GM19468 (cell line): ENCODE measurements around the gene UNKL.

ENCODE experiments used
- ATAC-seq: cut with Tn5 transposase; IDR thresholded peaks from one replicate; pipeline ENCODE4 v1.9.1; 2021; ENCODE audit warnings: mild to moderate bottlenecking, moderate library complexity, moderate number of reproducible peaks; ENCODE audit not compliant: unreplicated experiment; ENCODE audit errors: extremely low read depth

UNKL gene

DNA sequence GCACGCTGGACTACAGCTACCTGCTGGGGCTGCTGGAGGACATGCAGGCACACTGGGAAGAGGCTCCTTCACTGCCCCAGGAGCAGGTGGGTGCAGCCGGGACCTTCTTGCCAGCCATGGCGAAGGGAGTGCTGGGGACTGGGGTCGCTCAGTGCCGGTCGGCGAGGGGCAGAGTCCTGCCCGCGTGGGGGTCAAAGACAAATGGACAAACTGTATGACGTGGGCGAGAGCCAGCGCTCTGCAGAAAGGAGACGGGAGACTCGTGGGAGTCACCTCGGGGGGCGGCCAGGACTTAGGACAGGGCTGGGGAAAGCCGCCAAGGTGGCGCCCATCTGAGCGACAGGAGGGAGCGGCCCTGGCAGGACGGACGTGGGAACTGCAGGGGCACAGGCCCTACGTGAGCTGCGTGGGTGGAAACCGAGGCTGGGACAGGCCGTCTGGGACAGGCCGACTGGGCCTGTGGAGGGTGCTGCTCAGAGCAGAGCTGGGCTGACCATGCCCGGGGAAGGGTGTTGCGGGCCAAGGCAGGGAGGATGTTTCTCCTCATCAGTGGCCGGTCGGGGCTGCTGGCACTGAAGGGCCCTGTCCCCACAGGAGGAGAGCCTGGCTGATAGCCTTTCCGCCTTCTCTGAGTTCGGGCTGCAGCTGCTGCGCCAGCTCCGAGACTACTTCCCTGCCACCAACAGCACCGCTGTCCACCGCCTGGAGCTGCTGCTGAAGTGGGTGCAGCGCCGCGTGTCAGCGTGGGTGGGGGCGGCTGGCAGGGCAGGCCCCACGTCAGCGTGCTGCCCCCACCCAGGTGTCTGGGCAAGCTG lies 70.9 kb downstream of the UNKL start:
- ATAC-seq: no peak

DNA sequence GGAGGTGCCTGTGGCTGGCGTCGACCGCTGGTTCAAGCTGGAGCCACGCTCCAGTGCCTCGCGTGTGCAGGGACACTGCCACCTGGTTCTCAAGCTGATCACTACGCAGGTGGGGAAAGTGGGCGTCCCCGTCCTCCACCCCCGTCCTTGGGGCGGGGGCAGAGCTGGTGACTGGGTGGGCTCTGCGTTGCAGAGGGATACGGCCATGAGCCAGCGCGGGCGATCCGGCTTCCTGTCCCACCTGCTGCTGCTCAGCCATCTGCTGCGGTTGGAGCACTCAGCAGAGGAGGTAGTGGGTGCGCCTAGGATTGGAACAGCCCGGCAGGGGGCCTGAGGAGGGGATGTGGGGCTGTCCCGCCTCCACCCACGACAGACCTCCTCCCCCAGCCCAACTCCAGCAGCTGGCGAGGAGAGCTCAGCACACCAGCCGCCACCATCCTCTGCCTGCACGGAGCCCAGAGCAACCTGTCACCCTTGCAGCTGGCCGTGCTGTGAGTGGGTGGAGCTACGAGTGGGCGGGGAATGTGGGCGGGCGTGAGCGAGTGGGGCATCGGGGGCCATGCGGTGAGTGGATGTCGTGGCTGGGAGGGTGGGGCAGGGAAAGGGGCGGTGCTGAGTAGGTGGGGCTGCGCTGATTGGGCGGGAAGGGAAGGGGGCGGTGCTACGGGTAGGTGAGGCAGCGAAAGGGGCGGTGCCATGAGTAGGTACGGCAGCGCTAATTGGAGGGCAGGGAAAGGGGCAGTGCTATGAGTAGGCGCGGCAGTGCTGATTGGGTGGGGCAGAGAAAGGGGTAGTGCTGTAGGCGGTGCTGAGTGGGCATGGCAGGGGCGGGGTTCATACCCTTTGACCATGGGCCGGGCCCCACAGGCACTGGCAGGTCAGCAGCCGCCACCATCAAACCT lies 71.7 kb downstream of the UNKL start:
- ATAC-seq: peak; percentile 55

DNA sequence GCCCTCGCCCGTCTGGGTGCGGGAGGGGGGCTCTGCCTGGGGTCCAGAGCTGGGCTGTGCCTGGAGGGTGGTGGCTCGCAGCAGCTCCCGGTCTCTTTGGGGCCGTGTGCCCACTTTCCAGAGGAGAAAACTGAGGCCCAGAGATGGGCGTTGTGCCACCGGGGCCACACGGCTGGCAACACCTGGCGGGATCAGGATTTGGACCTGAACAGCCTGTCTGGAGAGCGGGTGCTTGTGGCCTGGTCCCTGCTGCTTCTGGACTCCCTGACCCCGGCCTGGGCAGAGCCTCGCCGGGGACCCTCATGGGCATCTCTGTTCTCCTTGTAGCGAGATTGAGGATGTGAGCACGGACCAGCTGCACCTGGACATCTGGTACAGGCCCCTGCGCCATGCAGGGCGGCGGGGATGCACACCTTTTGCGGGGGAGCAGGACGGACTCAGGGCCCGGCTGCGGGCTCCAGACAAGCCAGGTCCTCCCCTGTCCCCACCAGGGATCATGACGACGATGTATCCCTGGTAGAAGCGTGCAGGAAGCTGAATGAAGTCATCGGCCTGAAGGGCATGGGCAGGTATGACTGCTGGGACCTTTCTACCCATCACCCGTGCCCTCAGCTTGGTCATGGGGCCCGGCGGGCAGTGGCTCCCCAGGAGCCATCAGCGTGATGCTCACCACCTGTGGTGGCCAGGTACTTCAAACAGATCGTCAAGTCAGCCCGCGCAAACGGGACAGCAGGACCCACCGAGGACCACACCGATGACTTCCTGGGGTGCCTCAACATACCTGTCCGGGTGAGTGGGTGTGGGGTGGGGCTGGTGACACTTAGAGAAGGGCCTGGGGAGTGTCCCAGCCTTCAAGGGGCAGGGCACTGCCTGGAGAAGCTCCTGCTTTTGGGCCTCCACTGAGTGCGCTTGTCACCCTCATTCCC lies 72.7 kb downstream of the UNKL start:
- ATAC-seq: no peak

DNA sequence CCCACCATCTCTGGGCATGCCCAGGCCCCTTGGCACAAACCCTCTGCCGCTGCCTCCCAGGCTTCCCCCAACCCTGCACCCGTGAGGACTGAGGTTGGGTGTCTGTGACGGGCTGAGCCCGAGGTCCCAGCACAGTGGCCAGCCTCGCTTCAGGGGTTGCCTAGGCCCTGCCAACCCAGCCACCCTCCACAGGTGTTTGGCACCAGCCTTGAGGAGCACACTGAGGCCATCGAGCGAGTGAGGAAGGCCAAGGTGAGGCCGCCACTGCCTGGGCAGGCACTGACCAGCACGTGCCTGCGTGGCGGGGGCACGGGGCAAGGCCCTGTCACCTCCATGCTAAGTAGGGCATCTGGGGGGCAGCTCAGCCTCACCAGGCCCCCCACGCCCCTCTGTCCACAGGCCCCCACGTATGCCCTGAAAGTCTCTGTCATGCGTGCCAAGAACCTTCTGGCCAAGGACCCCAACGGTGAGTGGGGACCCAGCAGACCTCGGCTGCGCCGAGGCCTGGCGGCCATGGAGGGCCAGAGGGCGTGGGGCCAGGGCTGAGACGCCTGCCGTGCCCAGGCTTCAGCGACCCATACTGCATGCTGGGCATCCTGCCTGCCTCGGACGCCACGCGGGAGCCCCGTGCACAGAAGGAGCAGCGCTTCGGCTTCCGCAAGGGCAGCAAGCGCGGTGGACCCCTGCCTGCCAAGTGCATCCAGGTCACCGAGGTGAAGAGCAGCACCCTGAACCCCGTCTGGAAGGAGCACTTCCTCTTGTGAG lies 73.6 kb downstream of the UNKL start:
- ATAC-seq: no peak

DNA sequence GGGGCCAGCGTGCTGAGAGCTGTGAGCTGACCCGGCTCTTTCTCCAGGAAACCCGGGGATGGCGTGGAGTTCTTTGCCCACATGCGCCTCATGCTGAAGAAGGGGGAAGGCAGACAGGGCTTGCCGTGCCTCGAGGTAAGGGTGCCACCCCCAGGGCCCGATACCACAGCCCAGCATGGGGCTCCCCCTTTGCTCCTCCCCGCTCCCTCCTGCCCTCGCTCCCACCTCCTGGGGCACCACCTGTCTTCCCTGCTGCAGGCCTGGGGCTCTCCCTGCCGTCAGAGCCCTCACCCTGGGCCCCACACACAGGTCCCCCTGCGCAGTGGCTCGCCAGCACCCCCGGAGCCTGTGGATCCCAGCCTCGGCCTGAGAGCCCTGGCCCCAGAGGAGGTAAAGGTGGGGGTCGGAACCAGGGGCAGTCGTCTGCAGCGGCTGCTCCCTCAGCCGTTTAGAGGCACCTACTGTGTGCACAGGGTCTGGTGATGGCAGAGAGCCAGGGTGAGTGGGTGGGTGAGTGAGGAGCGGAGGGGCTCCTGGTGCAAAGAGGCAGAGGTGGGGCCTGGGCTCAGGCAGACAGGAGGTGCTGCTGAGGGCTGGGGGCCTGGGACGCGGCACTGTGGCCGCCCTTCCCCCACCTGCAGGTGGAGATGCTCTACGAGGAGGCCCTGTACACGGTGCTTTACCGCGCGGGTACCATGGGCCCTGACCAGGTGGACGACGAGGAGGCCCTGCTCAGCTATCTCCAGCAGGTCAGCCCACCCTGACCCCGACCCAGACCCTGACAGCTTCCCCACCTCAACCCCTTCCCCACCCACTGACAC lies 75.4 kb downstream of the UNKL start:
- ATAC-seq: no peak

DNA sequence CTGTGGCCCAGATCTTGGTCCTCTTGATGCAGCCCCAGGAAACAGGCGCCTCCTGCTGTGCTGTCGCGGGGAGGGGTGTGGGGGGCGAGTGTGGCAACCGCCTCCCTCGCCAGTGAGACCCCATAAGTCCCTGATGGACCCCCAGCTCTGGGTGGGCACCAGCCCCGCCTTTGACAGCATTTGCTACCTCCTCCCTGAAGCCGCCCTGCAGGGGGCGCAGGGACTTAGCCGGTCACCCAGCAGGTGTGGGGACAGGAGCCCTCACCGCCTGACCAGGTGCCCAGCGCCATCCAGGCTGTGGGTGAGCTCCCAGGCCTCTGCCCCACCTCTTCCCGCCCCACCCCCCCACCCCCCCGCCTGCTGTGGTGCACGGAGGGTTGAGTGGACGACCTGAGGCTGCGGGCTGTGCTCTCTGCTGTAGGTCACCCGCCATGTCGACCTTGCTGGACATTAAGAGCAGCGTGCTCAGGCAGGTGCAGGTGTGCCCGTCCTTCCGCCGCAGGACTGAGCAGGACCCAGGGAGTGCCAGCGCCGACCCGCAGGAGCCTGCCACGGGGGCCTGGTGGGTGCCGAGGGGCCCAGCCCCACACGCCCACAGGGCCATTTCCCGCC lies 76.3 kb downstream of the UNKL start:
- no peak for ATAC-seq

DNA sequence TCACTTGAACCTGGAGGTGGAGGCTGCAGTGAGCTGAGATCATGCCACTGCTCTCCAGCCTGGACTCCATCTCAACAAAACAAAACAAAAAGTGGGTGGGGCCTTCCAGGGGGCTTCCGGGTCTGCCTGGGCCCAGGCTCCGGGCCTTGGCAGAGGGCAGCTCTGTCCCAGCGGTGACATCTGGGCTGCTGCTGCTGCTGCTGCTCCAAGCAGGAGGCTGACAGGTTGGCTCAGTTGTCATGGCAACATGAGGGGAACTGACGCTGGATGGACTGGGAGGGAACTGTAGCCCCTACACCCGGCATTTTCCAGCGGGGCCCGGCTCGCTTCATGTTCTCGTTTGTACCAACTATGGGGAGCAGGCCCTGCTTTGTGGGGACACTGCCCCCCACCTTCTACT lies 77.0 kb downstream of the UNKL start:
- no peak for ATAC-seq

DNA sequence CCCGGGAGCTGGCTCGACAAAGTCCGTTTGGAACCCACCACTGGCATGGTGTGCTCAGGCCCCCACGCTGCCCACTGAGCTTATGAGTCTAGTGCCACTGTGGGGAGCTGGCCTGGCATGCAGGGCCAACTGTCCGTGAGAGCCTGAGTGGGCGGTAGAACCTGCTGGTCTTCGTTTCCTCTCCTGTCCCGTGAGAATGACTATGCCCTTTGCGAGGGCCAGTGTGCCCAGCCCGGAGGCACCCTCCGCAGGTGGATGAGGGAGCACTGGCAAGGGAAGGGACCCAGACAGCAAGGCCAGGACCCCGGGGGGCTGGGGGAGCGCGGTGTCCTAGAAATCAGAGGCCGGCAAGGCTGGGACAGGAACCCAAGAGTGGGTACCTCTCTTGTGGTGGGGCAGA lies 77.9 kb downstream of the UNKL start:
- no peak for ATAC-seq

DNA sequence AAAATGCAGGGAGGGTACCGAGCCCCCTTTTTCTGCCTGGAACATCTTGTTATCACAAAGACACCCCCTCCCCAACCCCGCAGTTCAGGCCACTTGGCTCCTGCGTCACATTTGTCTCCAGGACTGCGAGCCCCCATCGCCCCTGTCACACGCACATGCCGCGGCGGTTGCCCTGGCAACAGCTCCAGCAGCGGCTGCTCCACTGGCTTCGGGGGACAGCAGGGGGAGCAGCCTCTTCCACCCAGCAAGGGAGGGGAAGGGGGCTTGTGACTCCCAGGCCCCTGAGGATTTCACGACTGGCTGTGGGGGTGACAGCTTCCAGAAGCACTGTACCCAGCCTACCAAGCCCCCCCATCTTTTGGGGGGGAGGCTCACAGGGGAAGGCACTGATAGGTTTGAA lies 78.5 kb downstream of the UNKL start:
- ATAC-seq: no peak

DNA sequence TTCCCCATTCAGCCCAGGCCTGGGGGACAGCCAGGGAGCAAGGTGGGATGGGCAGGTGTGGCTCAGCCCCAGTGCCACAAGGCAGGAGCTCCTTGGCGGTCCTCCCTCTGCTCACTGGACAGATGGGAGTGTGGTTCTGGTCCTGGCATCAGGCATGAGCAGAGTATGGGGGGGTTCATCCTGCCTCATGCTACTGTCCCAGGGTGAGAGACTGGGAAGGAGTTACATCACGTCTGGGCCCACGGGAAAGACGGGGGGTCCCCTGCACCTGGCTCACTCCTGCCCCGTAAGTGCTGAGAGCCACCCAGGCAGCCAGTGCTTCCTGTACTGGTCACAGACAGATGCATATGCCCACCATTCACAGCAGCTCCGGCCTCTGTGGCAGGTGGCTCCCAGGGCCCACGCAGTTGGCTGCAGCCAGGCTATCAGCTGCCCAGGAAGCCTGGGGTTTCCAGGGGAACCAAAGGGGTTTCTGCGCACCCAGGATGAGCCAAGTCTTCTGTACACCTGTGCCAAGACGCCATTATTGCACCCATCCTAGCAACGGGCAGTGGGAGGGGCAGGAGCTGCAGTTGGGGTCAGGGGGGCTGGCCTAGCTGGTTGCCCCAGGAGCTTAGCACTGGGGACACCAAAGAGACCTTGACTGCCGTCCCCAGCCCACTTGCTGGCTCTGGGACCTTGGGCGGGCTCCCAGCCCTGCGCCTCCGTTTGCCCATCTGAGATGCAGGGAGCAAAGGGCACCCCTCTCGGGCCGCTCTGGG lies 79.1 kb downstream of the UNKL start:
- ATAC-seq: no peak

DNA sequence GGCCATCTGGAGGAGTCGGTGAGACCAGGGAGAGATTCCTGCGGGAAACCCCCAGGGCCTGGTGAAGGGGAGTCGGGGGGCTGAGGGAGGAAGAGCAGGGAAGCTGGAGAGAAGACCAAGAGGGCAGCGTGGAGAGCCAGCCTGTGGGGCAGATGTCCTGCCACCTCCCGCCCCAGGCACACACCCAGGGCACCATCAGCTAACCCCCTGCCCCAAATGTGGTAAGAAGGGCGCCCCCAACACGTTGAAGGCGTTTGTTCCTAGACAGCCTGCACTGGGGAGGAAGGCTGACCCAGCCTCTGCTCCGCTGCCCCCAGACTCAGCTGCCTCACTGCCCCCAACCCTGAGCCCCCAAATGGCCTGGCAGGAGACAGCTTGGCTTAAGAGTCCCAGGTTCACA lies 79.8 kb downstream of the UNKL start:
- no peak for ATAC-seq

DNA sequence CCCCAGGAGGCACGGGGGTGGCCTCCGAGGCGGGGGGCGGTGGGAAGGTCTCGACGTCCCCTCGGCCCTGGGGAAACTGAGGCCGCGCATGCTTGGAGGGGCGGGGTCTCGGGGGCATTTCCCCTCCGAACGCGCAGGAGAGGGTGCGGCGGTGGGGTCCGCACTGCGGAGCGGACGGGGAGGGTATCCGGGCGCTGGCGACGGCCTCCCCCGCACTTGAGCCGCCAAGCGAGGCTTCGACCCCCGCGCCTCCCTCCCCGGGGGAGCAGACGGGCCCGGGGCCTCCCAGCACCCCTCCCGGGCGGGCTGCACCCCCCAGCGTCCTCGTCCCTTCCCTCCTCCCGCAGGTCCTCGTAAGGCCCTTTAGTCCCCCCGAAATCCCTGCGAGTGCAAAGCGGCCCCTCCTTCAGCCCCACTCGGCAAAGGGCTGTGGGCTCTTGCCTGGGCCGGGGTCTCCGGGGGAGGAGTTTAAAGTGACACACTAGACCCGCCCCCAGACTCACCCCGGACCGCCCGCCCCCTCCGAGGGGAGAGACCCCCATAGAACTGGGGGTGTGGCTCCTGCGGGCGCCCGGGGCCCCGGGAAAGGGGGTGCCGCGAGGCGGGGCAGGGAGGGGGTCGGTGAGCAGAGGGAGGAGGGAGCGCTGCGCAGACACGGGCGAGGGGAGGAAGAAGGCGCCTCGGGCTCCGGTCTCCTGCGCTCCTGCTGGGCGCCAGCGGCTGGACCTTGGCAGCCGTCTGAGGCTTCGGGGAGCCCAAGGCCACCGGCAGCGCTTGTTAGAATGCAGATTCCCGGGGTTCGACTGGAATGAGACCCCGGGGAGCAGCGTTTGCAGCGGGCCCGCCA lies 80.4 kb downstream of the UNKL start:
- ATAC-seq: no peak

DNA sequence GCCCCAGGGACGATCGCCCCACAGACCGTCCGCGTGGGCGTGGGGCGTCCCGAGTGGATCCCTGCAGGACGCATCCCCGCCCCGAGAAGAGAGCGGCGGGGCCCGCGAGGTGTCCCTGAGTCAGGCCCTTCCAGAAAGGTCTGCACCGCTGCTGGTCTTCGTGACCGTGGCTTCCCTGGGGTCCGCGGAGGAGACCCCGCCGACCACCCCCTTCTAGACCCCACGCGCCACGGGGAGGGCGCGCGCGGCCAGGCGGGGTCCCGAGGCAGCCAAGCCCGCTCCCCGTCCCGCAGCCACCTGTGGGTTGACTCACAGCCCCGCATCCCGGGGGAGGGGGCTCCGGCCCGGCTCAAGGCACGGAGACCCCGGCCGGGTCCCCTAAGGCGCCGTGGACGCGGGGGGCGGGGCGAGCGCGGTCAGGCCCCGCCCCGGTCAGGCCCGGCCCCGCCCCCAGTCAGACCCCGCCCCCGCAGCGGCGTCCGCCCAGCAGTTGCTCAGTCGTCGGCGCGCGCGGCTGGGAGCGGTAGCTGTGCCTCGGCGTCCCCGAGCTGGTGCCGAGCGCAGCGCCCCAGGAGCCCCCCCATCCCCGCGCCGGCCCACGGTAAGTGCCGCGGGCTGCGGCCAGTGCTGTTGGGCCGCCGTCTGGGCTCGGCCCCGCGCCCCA lies 81.2 kb downstream of the UNKL start, which contains the start of gene BAIAP3:
Gene BAIAP3, plus strand, starts transcription at position 497 of the 664 bp plus-strand sequence. CDS start 4,905 bp downstream, outside the sequence.
- no peak for ATAC-seq

DNA sequence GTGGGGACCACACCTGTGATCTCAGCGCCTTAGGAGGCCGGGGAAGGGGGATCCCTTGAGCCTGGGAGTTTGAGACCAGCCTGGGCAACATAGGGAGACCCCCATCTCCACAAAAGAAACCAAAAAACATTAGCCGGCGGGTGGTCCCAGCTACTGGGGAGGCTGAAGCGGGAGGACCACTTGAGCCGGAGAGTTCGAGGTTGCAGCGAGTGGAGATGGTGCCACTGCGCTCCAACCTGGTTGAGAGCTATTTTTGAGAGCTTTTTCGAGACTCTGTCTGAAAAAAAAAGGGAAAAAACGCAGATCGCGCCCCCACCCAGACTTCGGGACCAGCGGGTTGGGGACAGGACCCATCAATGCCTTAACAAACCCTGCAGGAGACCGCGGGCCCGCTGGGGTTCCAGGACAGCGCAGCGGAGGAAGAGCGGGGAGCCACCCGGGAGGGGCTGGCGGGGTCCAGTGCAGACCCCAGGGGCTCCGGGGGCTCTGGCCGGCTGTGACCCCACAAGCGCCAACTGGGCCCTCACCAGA lies 81.8 kb downstream of the UNKL start:
- no peak for ATAC-seq

DNA sequence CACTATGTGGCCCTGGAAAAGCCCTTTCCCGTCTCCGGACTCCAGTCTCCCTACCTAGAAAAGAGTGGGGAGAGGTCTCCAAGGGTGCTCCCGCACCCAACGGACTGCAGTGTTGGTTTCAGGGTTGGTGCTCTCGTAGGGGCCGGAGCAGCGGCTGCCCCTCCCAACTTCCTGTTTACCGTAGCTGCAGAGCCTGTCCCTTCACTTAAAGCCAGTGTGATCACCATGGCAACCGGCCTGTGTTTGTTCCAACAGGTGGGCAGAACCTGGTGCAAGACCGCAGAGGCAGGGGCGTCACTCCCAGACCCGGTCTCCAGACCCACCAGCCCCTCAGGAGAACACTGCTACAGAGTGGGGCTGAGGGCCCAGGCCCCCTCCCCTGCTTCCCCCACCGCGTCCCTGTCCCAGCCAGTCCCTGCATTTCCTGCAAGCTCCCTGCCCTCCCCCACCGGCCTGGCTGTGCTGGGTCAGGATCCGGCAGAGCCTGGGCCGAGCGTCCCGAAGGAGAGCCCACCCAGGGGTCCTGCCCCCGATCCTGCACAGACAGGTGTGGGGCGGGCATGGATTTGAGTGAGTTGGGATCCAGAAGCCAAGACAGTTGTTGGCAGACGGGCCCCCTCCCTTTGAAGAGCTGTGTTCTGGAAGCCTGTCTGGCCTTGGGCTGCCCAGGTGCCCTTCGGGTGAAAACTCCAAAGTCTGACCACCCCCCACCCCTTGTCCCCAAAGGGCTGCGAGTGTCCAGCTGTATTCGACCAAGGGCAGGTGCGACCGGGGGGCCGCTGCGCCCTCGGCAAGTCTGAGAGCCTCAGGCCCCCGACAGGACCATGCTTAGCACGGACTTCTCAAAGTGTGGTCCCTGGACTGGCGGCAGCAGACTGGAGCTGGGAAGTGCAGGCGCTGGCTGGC lies 82.5 kb downstream of the UNKL start:
- no peak for ATAC-seq
